HG02678 (cell line): Measurements from ENCODE around the gene RANBP17.

Source experiments
- ATAC-seq: cut with Tn5 transposase; IDR thresholded peaks from one replicate; pipeline ENCODE4 v1.9.1; 2021; ENCODE audit warnings: mild to moderate bottlenecking, moderate library complexity; ENCODE audit not compliant: unreplicated experiment

Gene RANBP17

GRCh38 chr5:171226096-171226754 is 364.4 kb downstream of the RANBP17 start:
- ATAC-seq, result no peak

GRCh38 chr5:171226864-171227263 is 365.0 kb downstream of the RANBP17 start:
- no peak for ATAC-seq

GRCh38 chr5:171236651-171237050 is 374.8 kb downstream of the RANBP17 start:
- no peak for ATAC-seq

GRCh38 chr5:171242521-171242920 is 380.7 kb downstream of the RANBP17 start:
- no peak for ATAC-seq

- ATAC-seq, result no peak
Observed at GRCh38 chr5:171246231-171246630, 384.4 kb downstream of the RANBP17 start.

- ATAC-seq, result no peak
Observed at GRCh38 chr5:171249460-171249859, 387.6 kb downstream of the RANBP17 start.

GRCh38 chr5:171250738-171251137 is 388.9 kb downstream of the RANBP17 start:
- no peak for ATAC-seq

- ATAC-seq, result no peak
Observed at GRCh38 chr5:171251519-171251918, 389.7 kb downstream of the RANBP17 start.

GRCh38 chr5:171252674-171253073 is 390.9 kb downstream of the RANBP17 start:
- no peak for ATAC-seq

GRCh38 chr5:171258737-171259415 is 397.1 kb downstream of the RANBP17 start:
- ATAC-seq, result no peak

GRCh38 chr5:171261361-171261760 is 399.5 kb downstream of the RANBP17 start:
- no peak for ATAC-seq

- ATAC-seq, result no peak
Observed at GRCh38 chr5:171261904-171262303, 400.1 kb downstream of the RANBP17 start.

- ATAC-seq, result no peak
Observed at GRCh38 chr5:171263181-171263580, 401.4 kb downstream of the RANBP17 start.

GRCh38 chr5:171264843-171265242 is 403.0 kb downstream of the RANBP17 start:
- ATAC-seq, result no peak

GRCh38 chr5:171268700-171269620 is 407.1 kb downstream of the RANBP17 start:
- no peak for ATAC-seq

GRCh38 chr5:171269717-171270116 is 407.9 kb downstream of the RANBP17 start:
- ATAC-seq, result no peak

- ATAC-seq, result no peak
Observed at GRCh38 chr5:171270136-171270535, 408.3 kb downstream of the RANBP17 start.

GRCh38 chr5:171271798-171272197 is 410.0 kb downstream of the RANBP17 start:
- ATAC-seq, result no peak

- ATAC-seq, result no peak
Observed at GRCh38 chr5:171272996-171273970, 411.5 kb downstream of the RANBP17 start.

- no peak for ATAC-seq
Observed at GRCh38 chr5:171275841-171276544, 414.2 kb downstream of the RANBP17 start.
